KMS-11 (cell line): ENCODE measurements around the gene MFAP4.

Experiments
- H2AFZ ChIP-seq: fragments of 200-600 bp; sonication (generic); 2 replicates; pipeline ENCODE4 v1.6.1; 2016; ENCODE audit warnings: antibody characterized with exemption, mixed run types, low read depth
- H3K27ac ChIP-seq: fragments of 200-600 bp; sonication (generic); 2 replicates; pipeline ENCODE4 v1.6.1; 2016; ENCODE audit warnings: mild to moderate bottlenecking, mixed run types
- H3K27me3 ChIP-seq: fragments of 200-600 bp; sonication (generic); 2 replicates; pipeline ENCODE4 v1.6.1; 2017; ENCODE audit warnings: mild to moderate bottlenecking, low read depth, mixed run types, moderate library complexity; ENCODE audit not compliant: insufficient read depth
- H3K36me3 ChIP-seq: fragments of 200-600 bp; sonication (generic); 2 replicates; pipeline ENCODE4 v1.6.1; 2017; ENCODE audit warnings: mild to moderate bottlenecking, mixed run types; ENCODE audit not compliant: insufficient read depth
- H3K4me1 ChIP-seq: fragments of 200-600 bp; sonication (generic); 2 replicates; pipeline ENCODE4 v1.6.1; 2016; ENCODE audit warnings: mild to moderate bottlenecking, low read depth, mixed run types; ENCODE audit not compliant: poor library complexity, severe bottlenecking
- H3K4me2 ChIP-seq: fragments of 200-600 bp; sonication (generic); 2 replicates; pipeline ENCODE4 v1.7.0; 2016; ENCODE audit warnings: mild to moderate bottlenecking, mixed run types
- H3K4me3 ChIP-seq: fragments of 200-600 bp; sonication (generic); IDR thresholded peaks from 2 replicates; pipeline ENCODE4 v1.6.1; 2017; ENCODE audit warnings: low read depth, low read length, mixed read lengths; ENCODE audit not compliant: insufficient read depth
- H3K79me2 ChIP-seq: fragments of 200-600 bp; sonication (generic); 2 replicates; pipeline ENCODE4 v1.6.1; 2016; ENCODE audit warnings: low read depth, mixed run types; ENCODE audit not compliant: insufficient read depth
- H3K9ac ChIP-seq: fragments of 200-600 bp; sonication (generic); 2 replicates; pipeline ENCODE4 v1.6.1; 2016; ENCODE audit warnings: mild to moderate bottlenecking, mixed run types
- H4K20me1 ChIP-seq: fragments of 200-600 bp; sonication (generic); 2 replicates; pipeline ENCODE4 v1.6.1; 2016; ENCODE audit warnings: mild to moderate bottlenecking, mixed run types; ENCODE audit not compliant: insufficient read depth
- CTCF ChIP-seq: fragments of 200-600 bp; sonication (generic); conservative IDR thresholded peaks from 2 replicates; pipeline ENCODE4 v1.6.1; 2017; ENCODE audit warnings: low read depth, mild to moderate bottlenecking, antibody characterized with exemption, low read length, moderate library complexity, mixed read lengths

MFAP4 gene

GRCh38 chr17:19359856-19360255, 27.1 kb downstream of the MFAP4 start:
- Histone ChIP-seq H3K4me2 (no peak overlapping the region), H3K27ac (no peak overlapping the region), H3K27me3 (no peaks in the 10 kb centered on the region), H2AFZ (no peak overlapping the region), H3K9ac (no peak overlapping the region), H4K20me1 (no peaks in the 10 kb centered on the region), H3K4me3 (no peak overlapping the region), H3K4me1 (peaks cover 8% of the 10 kb centered on the region), H3K79me2 (no peaks in the 10 kb centered on the region), H3K36me3 (no peaks in the 10 kb centered on the region)
- no peak for TF ChIP-seq CTCF

GRCh38 chr17:19359151-19359550, 27.8 kb downstream of the MFAP4 start:
- no peaks in the 10 kb centered on the region for H3K27me3 ChIP-seq
- peaks cover 8% of the 10 kb centered on the region for H3K4me1 ChIP-seq
- H3K4me3 ChIP-seq, result no peak overlapping the region
- H3K4me2 ChIP-seq, result no peak overlapping the region
- no peak overlapping the region for H3K27ac ChIP-seq
- H3K9ac ChIP-seq, result no peak overlapping the region
- TF ChIP-seq CTCF, result no peak
- H4K20me1 ChIP-seq, result no peaks in the 10 kb centered on the region
- no peaks in the 10 kb centered on the region for H3K79me2 ChIP-seq
- H2AFZ ChIP-seq, result no peak overlapping the region
- no peaks in the 10 kb centered on the region for H3K36me3 ChIP-seq

- Histone ChIP-seq H3K4me3 (no peak overlapping the region), H3K27ac (no peak overlapping the region), H3K79me2 (no peaks in the 10 kb centered on the region), H3K27me3 (no peaks in the 10 kb centered on the region), H3K4me1 (peaks cover 5% of the 10 kb centered on the region), H3K4me2 (no peak overlapping the region), H3K36me3 (no peaks in the 10 kb centered on the region), H2AFZ (no peak overlapping the region), H3K9ac (no peak overlapping the region), H4K20me1 (no peaks in the 10 kb centered on the region)
- TF ChIP-seq CTCF, result no peak
Measured at GRCh38 chr17:19357761-19358160, 29.2 kb downstream of the MFAP4 start.

GRCh38 chr17:19357351-19357750, 29.6 kb downstream of the MFAP4 start:
- no peak overlapping the region for H3K4me3 ChIP-seq
- no peak overlapping the region for H2AFZ ChIP-seq
- H3K4me1 ChIP-seq, result peaks cover 5% of the 10 kb centered on the region
- TF ChIP-seq CTCF, result no peak
- no peaks in the 10 kb centered on the region for H4K20me1 ChIP-seq
- no peak overlapping the region for H3K27ac ChIP-seq
- no peak overlapping the region for H3K4me2 ChIP-seq
- no peaks in the 10 kb centered on the region for H3K79me2 ChIP-seq
- H3K9ac ChIP-seq, result no peak overlapping the region
- H3K36me3 ChIP-seq, result no peaks in the 10 kb centered on the region
- H3K27me3 ChIP-seq, result no peaks in the 10 kb centered on the region
